ENCODE data around the gene GRID1. TPM values are rescaled to one million over a fixed set of nuclear protein-coding genes. Genes with fewer than 3 reads are reported as not detected.

GRID1 gene
- polyA plus RNA-seq, 1 donor (not counting 4 experiments of a cell fraction or from before 2014, with no cell fraction given), result 0.01 TPM

GRCh38 chr10:86213148-86213547 is 153.4 kb downstream of the GRID1 start:
- no peak overlapping the region for H3K4me3 ChIP-seq (ENCODE audit: control insufficient read depth in 2 of 3, extremely low read depth in 1 of 3, insufficient read depth in 2 of 3, low read depth in 1 of 3, low read length in 3 of 3)
- H2AFZ ChIP-seq (ENCODE audit: control insufficient read depth, low read length), result no peak overlapping the region
- no peak for TF ChIP-seq EZH2 (IDR thresholded peaks at IDR 0.05; ENCODE audit: low read length)
- TF ChIP-seq, protein P1, sequence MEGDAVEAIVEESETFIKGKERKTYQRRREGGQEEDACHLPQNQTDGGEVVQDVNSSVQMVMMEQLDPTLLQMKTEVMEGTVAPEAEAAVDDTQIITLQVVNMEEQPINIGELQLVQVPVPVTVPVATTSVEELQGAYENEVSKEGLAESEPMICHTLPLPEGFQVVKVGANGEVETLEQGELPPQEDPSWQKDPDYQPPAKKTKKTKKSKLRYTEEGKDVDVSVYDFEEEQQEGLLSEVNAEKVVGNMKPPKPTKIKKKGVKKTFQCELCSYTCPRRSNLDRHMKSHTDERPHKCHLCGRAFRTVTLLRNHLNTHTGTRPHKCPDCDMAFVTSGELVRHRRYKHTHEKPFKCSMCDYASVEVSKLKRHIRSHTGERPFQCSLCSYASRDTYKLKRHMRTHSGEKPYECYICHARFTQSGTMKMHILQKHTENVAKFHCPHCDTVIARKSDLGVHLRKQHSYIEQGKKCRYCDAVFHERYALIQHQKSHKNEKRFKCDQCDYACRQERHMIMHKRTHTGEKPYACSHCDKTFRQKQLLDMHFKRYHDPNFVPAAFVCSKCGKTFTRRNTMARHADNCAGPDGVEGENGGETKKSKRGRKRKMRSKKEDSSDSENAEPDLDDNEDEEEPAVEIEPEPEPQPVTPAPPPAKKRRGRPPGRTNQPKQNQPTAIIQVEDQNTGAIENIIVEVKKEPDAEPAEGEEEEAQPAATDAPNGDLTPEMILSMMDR (optimal IDR thresholded peaks at IDR 0.05 in 1 of 3, IDR thresholded peaks at IDR 0.05 in 1 of 3, conservative IDR thresholded peaks at IDR 0.05 in 1 of 3; ENCODE audit: extremely low read depth in 1 of 3, insufficient read depth in 2 of 3, low read length in 3 of 3), result no peak
- no peaks in the 10 kb centered on the region for H3K4me1 ChIP-seq (ENCODE audit: control insufficient read depth, extremely low read depth, insufficient read depth, low read length)
- H3K27me3 ChIP-seq (ENCODE audit: control insufficient read depth, extremely low read depth, insufficient read depth, low read length), result no peaks in the 10 kb centered on the region
- no peak for FAIRE-seq
- H3K36me3 ChIP-seq (ENCODE audit: control insufficient read depth in 2 of 2, extremely low read depth in 1 of 2, insufficient read depth in 2 of 2, low read length in 2 of 2), result no peaks in the 10 kb centered on the region
- H3K79me2 ChIP-seq (ENCODE audit: control insufficient read depth, insufficient read depth, low read length), result no peaks in the 10 kb centered on the region
- H3K9ac ChIP-seq (ENCODE audit: control insufficient read depth, extremely low read depth, insufficient read depth, low read length), result no peak overlapping the region
- no peak for DNase-seq (ENCODE audit: low read depth, low spot score)
- dilution Hi-C loops (cut with MboI; ENCODE audit: extremely low pct_ligation_motif_present, low sequenced_read_pairs), result no loop called here
- no peaks in the 10 kb centered on the region for H3K9me3 ChIP-seq (ENCODE audit: control insufficient read depth, low read depth, low read length)
- no peak overlapping the region for H3K4me2 ChIP-seq (ENCODE audit: control insufficient read depth, extremely low read depth, insufficient read depth, low read depth, low read length)
- no peaks in the 10 kb centered on the region for H4K20me1 ChIP-seq (ENCODE audit: control insufficient read depth, extremely low read depth, insufficient read depth, low read length)
- H3K27ac ChIP-seq (ENCODE audit: control insufficient read depth, insufficient read depth, low read length), result no peak overlapping the region
- no peaks in the 10 kb centered on the region for H3K9me1 ChIP-seq (ENCODE audit: control insufficient read depth, extremely low read depth, insufficient read depth, low read length)

GRCh38 chr10:86212391-86212700 is 154.2 kb downstream of the GRID1 start:
- H2AFZ ChIP-seq (ENCODE audit: control insufficient read depth, low read length), result no peak overlapping the region
- H3K4me3 ChIP-seq (ENCODE audit: control insufficient read depth in 2 of 3, extremely low read depth in 1 of 3, insufficient read depth in 2 of 3, low read depth in 1 of 3, low read length in 3 of 3), result no peak overlapping the region
- no peak overlapping the region for H3K9ac ChIP-seq (ENCODE audit: control insufficient read depth, extremely low read depth, insufficient read depth, low read length)
- H3K36me3 ChIP-seq (ENCODE audit: control insufficient read depth in 2 of 2, extremely low read depth in 1 of 2, insufficient read depth in 2 of 2, low read length in 2 of 2), result no peaks in the 10 kb centered on the region
- no peak overlapping the region for H3K27ac ChIP-seq (ENCODE audit: control insufficient read depth, insufficient read depth, low read length)
- dilution Hi-C loops (cut with MboI; ENCODE audit: extremely low pct_ligation_motif_present, low sequenced_read_pairs), result no loop called here
- H4K20me1 ChIP-seq (ENCODE audit: control insufficient read depth, extremely low read depth, insufficient read depth, low read length), result no peaks in the 10 kb centered on the region
- H3K9me3 ChIP-seq (ENCODE audit: control insufficient read depth, low read depth, low read length), result no peaks in the 10 kb centered on the region
- H3K4me1 ChIP-seq (ENCODE audit: control insufficient read depth, extremely low read depth, insufficient read depth, low read length), result no peaks in the 10 kb centered on the region
- DNase-seq (ENCODE audit: low read depth, low spot score) (no peak), FAIRE-seq (no peak)
- H3K9me1 ChIP-seq (ENCODE audit: control insufficient read depth, extremely low read depth, insufficient read depth, low read length), result no peaks in the 10 kb centered on the region
- H3K4me2 ChIP-seq (ENCODE audit: control insufficient read depth, extremely low read depth, insufficient read depth, low read depth, low read length), result no peak overlapping the region
- no peaks in the 10 kb centered on the region for H3K79me2 ChIP-seq (ENCODE audit: control insufficient read depth, insufficient read depth, low read length)
- no peaks in the 10 kb centered on the region for H3K27me3 ChIP-seq (ENCODE audit: control insufficient read depth, extremely low read depth, insufficient read depth, low read length)
- TF ChIP-seq, protein P1 (optimal IDR thresholded peaks at IDR 0.05 in 1 of 3, IDR thresholded peaks at IDR 0.05 in 1 of 3, conservative IDR thresholded peaks at IDR 0.05 in 1 of 3; ENCODE audit: extremely low read depth in 1 of 3, insufficient read depth in 2 of 3, low read length in 3 of 3), result no peak
- TF ChIP-seq EZH2 (IDR thresholded peaks at IDR 0.05; ENCODE audit: low read length), result no peak
